ENCODE results near the gene ZNF217. TPM values are rescaled to one million over a fixed set of nuclear protein-coding genes. Genes with fewer than 3 reads are reported as not detected.
"Not testable (repeated sequence)": the region's sequence is repeated elsewhere in the genome, so short reads cannot be mapped to it uniquely, and the experiment has no call there.

Gene ZNF217
- total RNA-seq, 1 experiment from 2014 or later: 27.0 TPM

- Histone ChIP-seq H3K4me3 (ENCODE audit: low read depth, low read length, poor library complexity, severe bottlenecking) (no peak overlapping the region), H3K27me3 (replicated peaks; ENCODE audit: insufficient read depth, low read depth, low read length, poor library complexity) (no peaks in the 10 kb centered on the region), H3K4me1 (ENCODE audit: insufficient read depth, low read length, poor library complexity, severe bottlenecking) (no peaks in the 10 kb centered on the region), H3K27ac (ENCODE audit: low read depth, low read length, poor library complexity, severe bottlenecking) (no peak overlapping the region), H3K36me3 (ENCODE audit: insufficient read depth, low read length, poor library complexity, severe bottlenecking) (no peaks in the 10 kb centered on the region), H3K9me3 (ENCODE audit: low read depth, low read length, poor library complexity, severe bottlenecking) (no peaks in the 10 kb centered on the region)
- CTCF ChIA-PET: interaction anchor here (0.7 kb wide), 1 partner anchor 330 kb away, joined by 3 read pairs; no protein-coding TSS in a partner anchor
- intact Hi-C loops (cut with micrococcal nuclease; ENCODE audit: unreplicated experiment): no loop called here
- no peak for DNase-seq (ENCODE audit: low spot score)
- TF ChIP-seq CTCF (conservative IDR thresholded peaks at IDR 0.05; ENCODE audit: low read depth, low read length): no peak
- TF ChIP-seq EZH2 (IDR thresholded peaks at IDR 0.05; ENCODE audit: borderline replicate concordance, low read depth, low read length, poor library complexity, severe bottlenecking): no peak
- no TSS peak for BruUV-seq (replicated peaks)
- POLR2A ChIA-PET (ENCODE audit: low non-redundant PET): no interaction called here
Measured at GRCh38 chr20:53535878-53536277, 57.8 kb downstream of the ZNF217 start.

GRCh38 chr20:53534037-53534436 is 59.6 kb downstream of the ZNF217 start:
- BruUV-seq (replicated peaks): no TSS peak
- Histone ChIP-seq H3K36me3 (ENCODE audit: insufficient read depth, low read length, poor library complexity, severe bottlenecking) (no peaks in the 10 kb centered on the region), H3K9me3 (ENCODE audit: low read depth, low read length, poor library complexity, severe bottlenecking) (no peaks in the 10 kb centered on the region), H3K4me1 (ENCODE audit: insufficient read depth, low read length, poor library complexity, severe bottlenecking) (no peaks in the 10 kb centered on the region), H3K27ac (ENCODE audit: low read depth, low read length, poor library complexity, severe bottlenecking) (no peak overlapping the region), H3K27me3 (replicated peaks; ENCODE audit: insufficient read depth, low read depth, low read length, poor library complexity) (no peaks in the 10 kb centered on the region), H3K4me3 (ENCODE audit: low read depth, low read length, poor library complexity, severe bottlenecking) (no peak overlapping the region)
- ChIA-PET POLR2A (ENCODE audit: low non-redundant PET) (no interaction called here), CTCF (no interaction called here)
- intact Hi-C loops (cut with micrococcal nuclease; ENCODE audit: unreplicated experiment): no loop called here
- no peak for DNase-seq (ENCODE audit: low spot score)
- TF ChIP-seq CTCF (conservative IDR thresholded peaks at IDR 0.05; ENCODE audit: low read depth, low read length): no peak
- TF ChIP-seq EZH2 (IDR thresholded peaks at IDR 0.05; ENCODE audit: borderline replicate concordance, low read depth, low read length, poor library complexity, severe bottlenecking): no peak

- DNase-seq (ENCODE audit: low spot score): no peak
Measured at GRCh38 chr20:53533500-53533899, 60.1 kb downstream of the ZNF217 start.

GRCh38 chr20:53532654-53533312 is 60.9 kb downstream of the ZNF217 start:
- DNase-seq (ENCODE audit: low spot score); POLR2A ChIA-PET (ENCODE audit: low non-redundant PET); H3K27ac ChIP-seq (ENCODE audit: low read depth, low read length, poor library complexity, severe bottlenecking); H3K36me3 ChIP-seq (ENCODE audit: insufficient read depth, low read length, poor library complexity, severe bottlenecking); H3K9me3 ChIP-seq (ENCODE audit: low read depth, low read length, poor library complexity, severe bottlenecking); H3K27me3 ChIP-seq (replicated peaks; ENCODE audit: insufficient read depth, low read depth, low read length, poor library complexity); CTCF ChIA-PET; intact Hi-C loops (cut with micrococcal nuclease; ENCODE audit: unreplicated experiment); H3K4me3 ChIP-seq (ENCODE audit: low read depth, low read length, poor library complexity, severe bottlenecking); H3K4me1 ChIP-seq (ENCODE audit: insufficient read depth, low read length, poor library complexity, severe bottlenecking); BruUV-seq (replicated peaks): not testable (repeated sequence)

More at GRCh38 chr20:53533500-53533899, 60.1 kb downstream of the ZNF217 start:
- no peak overlapping the region for H3K27ac ChIP-seq (ENCODE audit: low read depth, low read length, poor library complexity, severe bottlenecking)
- POLR2A ChIA-PET (ENCODE audit: low non-redundant PET): no interaction called here
- H3K4me1 ChIP-seq (ENCODE audit: insufficient read depth, low read length, poor library complexity, severe bottlenecking): no peaks in the 10 kb centered on the region
- no peaks in the 10 kb centered on the region for H3K9me3 ChIP-seq (ENCODE audit: low read depth, low read length, poor library complexity, severe bottlenecking)
- CTCF ChIA-PET: no interaction called here
- H3K4me3 ChIP-seq (ENCODE audit: low read depth, low read length, poor library complexity, severe bottlenecking): no peak overlapping the region
- no peaks in the 10 kb centered on the region for H3K27me3 ChIP-seq (replicated peaks; ENCODE audit: insufficient read depth, low read depth, low read length, poor library complexity)
- TF ChIP-seq CTCF (conservative IDR thresholded peaks at IDR 0.05; ENCODE audit: low read depth, low read length): no peak
- no peak for TF ChIP-seq EZH2 (IDR thresholded peaks at IDR 0.05; ENCODE audit: borderline replicate concordance, low read depth, low read length, poor library complexity, severe bottlenecking)
- no TSS peak for BruUV-seq (replicated peaks)
- intact Hi-C loops (cut with micrococcal nuclease; ENCODE audit: unreplicated experiment): no loop called here
- no peaks in the 10 kb centered on the region for H3K36me3 ChIP-seq (ENCODE audit: insufficient read depth, low read length, poor library complexity, severe bottlenecking)

Data from A673 (cell line).